Fibroblast of lung (primary cell): ENCODE data around the gene DOCK4. TPM values are rescaled to one million over a fixed set of nuclear protein-coding genes. Genes with fewer than 3 reads are reported as not detected.
A peak's percentile ranks its signal among the peaks of the same experiment; 100 is the strongest.

Source experiments
- DNase-seq, 2 donors: peaks; one replicate each; pipeline versions ENCODE4 v3.0.0 to v3.0.0-alpha.2; 2010; ENCODE audit warnings: low read depth in 2 of 2
- H2AFZ ChIP-seq: 2 replicates; pipeline ENCODE4 v1.5.1; 2012; ENCODE audit warnings: low read length, control low read depth, inconsistent platforms
- H3K27ac ChIP-seq: 2 replicates; pipeline ENCODE4 v1.5.1; 2011; ENCODE audit warnings: low read length, control low read depth; ENCODE audit not compliant: insufficient read depth
- H3K27me3 ChIP-seq: 2 replicates; pipeline ENCODE4 v1.5.1; 2011; ENCODE audit warnings: mild to moderate bottlenecking, low read length; ENCODE audit not compliant: control insufficient read depth, insufficient read depth
- H3K36me3 ChIP-seq: 2 replicates; pipeline ENCODE4 v1.5.1; 2011; ENCODE audit warnings: low read length; ENCODE audit not compliant: control insufficient read depth, insufficient read depth
- H3K4me1 ChIP-seq: 2 replicates; pipeline ENCODE4 v1.5.1; 2011; ENCODE audit warnings: low read length; ENCODE audit not compliant: control insufficient read depth, insufficient read depth; ENCODE audit errors: extremely low read depth
- H3K4me2 ChIP-seq: 2 replicates; pipeline ENCODE4 v1.5.1; 2011; ENCODE audit warnings: low read length, control low read depth; ENCODE audit not compliant: insufficient read depth; ENCODE audit errors: extremely low read depth
- H3K4me3 ChIP-seq, 4 experiments: fragments of 200-600 bp in 1 of 4; sonication (generic) in 1 of 4; replicated peaks in 1 of 4; 2 replicates each; pipeline ENCODE4 v1.5.1; 2011 to 2016; ENCODE audit warnings: low read length in 4 of 4, low read depth in 3 of 4, mild to moderate bottlenecking in 3 of 4, control low read depth in 2 of 4, inconsistent platforms in 1 of 4, mixed read lengths in 1 of 4; ENCODE audit not compliant: insufficient read depth in 1 of 4; ENCODE audit errors: control extremely low read depth in 1 of 4
- H3K79me2 ChIP-seq: 2 replicates; pipeline ENCODE4 v1.5.1; 2012; ENCODE audit warnings: mild to moderate bottlenecking, low read length, inconsistent platforms; ENCODE audit not compliant: control insufficient read depth, insufficient read depth
- H3K9ac ChIP-seq: 2 replicates; pipeline ENCODE4 v1.5.1; 2011; ENCODE audit warnings: mild to moderate bottlenecking, low read length, control low read depth; ENCODE audit not compliant: insufficient read depth
- H3K9me3 ChIP-seq: 2 replicates; pipeline ENCODE4 v1.5.1; 2012; ENCODE audit warnings: low read depth, low read length; ENCODE audit not compliant: control insufficient read depth, insufficient read depth
- H4K20me1 ChIP-seq: 2 replicates; pipeline ENCODE4 v1.5.1; 2011; ENCODE audit warnings: low read length; ENCODE audit not compliant: control insufficient read depth, insufficient read depth; ENCODE audit errors: extremely low read depth
- CTCF ChIP-seq, 2 donors: IDR thresholded peaks in 1 of 2; conservative IDR thresholded peaks in 1 of 2; 1 replicate in 1 of 2; 2 replicates in 1 of 2; pipeline ENCODE4 v1.5.1; 2011 to 2012; ENCODE audit warnings: low read length in 2 of 2, control low read depth in 1 of 2, inconsistent platforms in 1 of 2, low read depth in 1 of 2, mild to moderate bottlenecking in 1 of 2
- EZH2 ChIP-seq: IDR thresholded peaks from 2 replicates; pipeline ENCODE4 v1.5.1; 2012; ENCODE audit warnings: low read length, control low read depth, mild to moderate bottlenecking; ENCODE audit errors: missing control alignments
- polyA plus RNA-seq, 2 donors: library from polyadenylated mRNA; depleted of rRNA in 1 of 2; stranded (reverse) in 1 of 2; unstranded in 1 of 2; fragments of >200 nt; gene quantifications; 2 replicates each; pipeline ENCODE4 v1.2.1, GENCODE V29; 2011 to 2012; ENCODE audit warnings: missing spikeins in 1 of 2
- total RNA-seq: library from RNA; depleted of rRNA; stranded (reverse); fragments of >200 nt; gene quantifications from 2 replicates; pipeline ENCODE4 v1.2.1, GENCODE V29; 2014

Gene DOCK4
- total and polyA plus RNA-seq, 2 donors (not counting 1 experiment from before 2014, with no cell fraction given): 20.8 to 39.3 TPM

DNA sequence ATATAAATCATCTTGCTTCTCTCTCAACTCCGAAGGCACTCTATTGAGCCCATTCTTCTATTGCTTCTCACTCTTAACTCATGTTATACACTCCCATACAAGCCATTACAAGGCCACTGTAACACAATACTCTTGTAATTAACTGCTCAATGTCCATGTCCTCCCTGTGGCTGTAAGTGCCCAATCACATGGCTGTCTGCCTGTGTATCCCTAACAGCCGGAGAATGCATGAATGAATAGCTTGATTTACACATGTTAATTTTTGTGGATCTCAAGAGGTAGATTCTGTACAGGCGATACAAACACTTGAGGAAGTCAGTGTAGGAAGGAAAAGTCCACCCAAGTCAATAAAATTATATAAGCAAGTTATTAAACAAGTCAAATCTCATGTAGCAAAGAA, 215.6 kb downstream of the DOCK4 start:
- Histone ChIP-seq H3K79me2 (no peaks in the 10 kb centered on the region), H2AFZ (no peak overlapping the region), H3K27me3 (no peaks in the 10 kb centered on the region), H3K9ac (no peak overlapping the region), H3K4me3 (no peak overlapping the region), H3K36me3 (peaks cover 4% of the 10 kb centered on the region), H3K27ac (no peak overlapping the region), H3K4me1 (peaks cover 5% of the 10 kb centered on the region), H3K9me3 (no peaks in the 10 kb centered on the region), H3K4me2 (no peak overlapping the region), H4K20me1 (no peaks in the 10 kb centered on the region)
- DNase-seq: no peak
- TF ChIP-seq CTCF (conservative IDR thresholded peaks at IDR 0.05 in 1 of 2, IDR thresholded peaks at IDR 0.05 in 1 of 2; ENCODE audit: low read depth in 1 of 2, low read length in 2 of 2): no peak
- TF ChIP-seq EZH2: no peak

GRCh38 chr7:111987886-111988285, 218.3 kb downstream of the DOCK4 start:
- H3K27me3 ChIP-seq: no peaks in the 10 kb centered on the region
- H4K20me1 ChIP-seq: no peaks in the 10 kb centered on the region
- no peak overlapping the region for H3K9ac ChIP-seq
- TF ChIP-seq EZH2 (no peak), CTCF (conservative IDR thresholded peaks at IDR 0.05 in 1 of 2, IDR thresholded peaks at IDR 0.05 in 1 of 2; ENCODE audit: low read depth in 1 of 2, low read length in 2 of 2) (no peak)
- H3K4me2 ChIP-seq: no peak overlapping the region
- peaks cover 6% of the 10 kb centered on the region for H3K36me3 ChIP-seq
- H3K79me2 ChIP-seq: no peaks in the 10 kb centered on the region
- no peak for DNase-seq
- no peak overlapping the region for H3K27ac ChIP-seq
- H2AFZ ChIP-seq: no peak overlapping the region
- H3K9me3 ChIP-seq: no peaks in the 10 kb centered on the region
- no peak overlapping the region for H3K4me3 ChIP-seq
- peaks cover 5% of the 10 kb centered on the region for H3K4me1 ChIP-seq

GRCh38 chr7:111987115-111987826, 218.9 kb downstream of the DOCK4 start:
- no peak for TF ChIP-seq EZH2
- TF ChIP-seq CTCF (conservative IDR thresholded peaks at IDR 0.05 in 1 of 2, IDR thresholded peaks at IDR 0.05 in 1 of 2; ENCODE audit: low read depth in 1 of 2, low read length in 2 of 2): no peak
- Histone ChIP-seq H3K27ac (peak overlapping the region; percentile 36), H3K36me3 (peaks cover 6% of the 10 kb centered on the region), H3K4me3 (no peak overlapping the region), H3K9ac (no peak overlapping the region), H4K20me1 (no peaks in the 10 kb centered on the region), H3K4me1 (peaks cover 5% of the 10 kb centered on the region), H3K9me3 (no peaks in the 10 kb centered on the region), H3K27me3 (no peaks in the 10 kb centered on the region), H3K79me2 (no peaks in the 10 kb centered on the region), H3K4me2 (peak overlapping the region; percentile 45), H2AFZ (no peak overlapping the region)
- DNase-seq: peak; percentile 65 to 73
